Myocyte (in vitro differentiated cells): ENCODE data around the gene GLRA1. TPM values are rescaled to one million over a fixed set of nuclear protein-coding genes. Genes with fewer than 3 reads are reported as not detected.
A peak's percentile ranks its signal among the peaks of the same experiment; 100 is the strongest.

Experiments
- DNase-seq: peaks from one replicate; pipeline ENCODE4 v3.0.0-alpha.2; 2012; ENCODE audit warnings: low read depth
- total RNA-seq: library from RNA; depleted of rRNA; stranded (reverse); fragments of >200 nt; gene quantifications from 2 replicates; pipeline ENCODE4 v1.2.3, GENCODE V29; 2014

Gene GLRA1
- total RNA-seq, 1 donor from 2014 or later: not detected

- no peak for DNase-seq
These were observed 149.5 kb downstream of the GLRA1 start for GRCh38 chr5:151775025-151775606.

- no peak for DNase-seq
These were observed 150.7 kb downstream of the GLRA1 start for GRCh38 chr5:151773951-151774350.

- DNase-seq: peak; percentile 45
These were observed 151.6 kb downstream of the GLRA1 start for GRCh38 chr5:151772846-151773561.

Other genes starting within 250 kb of the GLRA1 start
- 4,412 and 4,598 TPM in 2 replicates for gene SPARC, start 237.9 kb downstream of the GLRA1 start, total RNA-seq
- 43.8 and 55.9 TPM in 2 replicates for gene ATOX1, start 166.2 kb downstream of the GLRA1 start, total RNA-seq
- gene G3BP1, start 152.9 kb downstream of the GLRA1 start, total RNA-seq: 144 and 147 TPM in 2 replicates